Lower lobe of right lung (tissue), 2 donors: ENCODE data around the gene C13orf46. TPM values are rescaled to one million over a fixed set of nuclear protein-coding genes. Genes with fewer than 3 reads are reported as not detected.

Experiments used
- ATAC-seq, 2 donors: fragments of 200-7000 bp; cut with Tn5 transposase; one replicate each; pipeline ENCODE4 v1.9.1; 2020 to 2022; ENCODE audit warnings: mild to moderate bottlenecking in 2 of 2, moderate library complexity in 2 of 2
- DNase-seq: peaks from one replicate; pipeline ENCODE4 v3.0.0-alpha.2; 2020
- H3K27ac ChIP-seq: fragments of 200-600 bp; one replicate; pipeline ENCODE4 v1.8.0; 2022
- H3K27me3 ChIP-seq: fragments of 200-600 bp; one replicate; pipeline ENCODE4 v1.8.0; 2022; ENCODE audit warnings: low read depth
- H3K36me3 ChIP-seq: fragments of 200-600 bp; one replicate; pipeline ENCODE4 v1.8.0; 2022; ENCODE audit warnings: mild to moderate bottlenecking
- H3K4me1 ChIP-seq: fragments of 200-600 bp; one replicate; pipeline ENCODE4 v1.8.0; 2022
- H3K4me3 ChIP-seq: fragments of 200-600 bp; one replicate; pipeline ENCODE4 v1.8.0; 2022; ENCODE audit warnings: mild to moderate bottlenecking
- H3K9me3 ChIP-seq: fragments of 200-600 bp; one replicate; pipeline ENCODE4 v1.8.0; 2022
- intact Hi-C: fragments of 100-400 bp; cut with DNase I; formaldehyde crosslinking; loops from one replicate; pipeline ENCODE4 v1.11.0; 2022
- total RNA-seq: library from RNA; stranded (reverse); fragmentation: NEBNext Ultra II Directional; extraction: Animal tissue kit (Norgen Biotek cat#: 25700); gene quantifications from one replicate; pipeline ENCODE4 v1.2.1, GENCODE V29; 2021
- TF ChIP-seq, protein P1 (sequence below): fragments of 200-600 bp; IDR thresholded peaks from one replicate; pipeline ENCODE4 v1.8.0; 2022; ENCODE audit warnings: antibody characterized with exemption, mild to moderate bottlenecking
- donor health status: DM: no; HTN: yes; CAD: no; lungs with severe emphysema.

C13orf46 gene
- total RNA-seq, 1 donor from 2014 or later = 14.0 TPM

DNA sequence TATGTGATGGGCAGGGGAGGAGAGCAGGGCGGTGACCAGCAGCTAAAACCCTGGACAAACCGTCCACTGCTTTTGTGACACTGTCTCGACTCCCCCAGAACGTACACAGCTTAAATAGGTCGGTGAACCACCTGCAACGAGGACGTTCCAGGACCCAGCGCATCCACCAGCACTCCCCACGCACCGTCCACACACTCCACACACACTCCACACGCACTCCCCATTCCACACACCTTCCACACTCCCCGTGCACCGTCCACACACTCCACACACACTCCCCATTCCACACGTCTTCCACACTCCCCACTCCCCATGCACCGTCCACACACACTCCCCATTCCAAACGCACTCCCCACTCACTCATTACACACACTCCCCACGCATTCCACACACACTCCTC is 38.3 kb upstream of the C13orf46 start:
- H3K4me1 ChIP-seq = no peaks in the 10 kb centered on the region
- TF ChIP-seq, protein P1, sequence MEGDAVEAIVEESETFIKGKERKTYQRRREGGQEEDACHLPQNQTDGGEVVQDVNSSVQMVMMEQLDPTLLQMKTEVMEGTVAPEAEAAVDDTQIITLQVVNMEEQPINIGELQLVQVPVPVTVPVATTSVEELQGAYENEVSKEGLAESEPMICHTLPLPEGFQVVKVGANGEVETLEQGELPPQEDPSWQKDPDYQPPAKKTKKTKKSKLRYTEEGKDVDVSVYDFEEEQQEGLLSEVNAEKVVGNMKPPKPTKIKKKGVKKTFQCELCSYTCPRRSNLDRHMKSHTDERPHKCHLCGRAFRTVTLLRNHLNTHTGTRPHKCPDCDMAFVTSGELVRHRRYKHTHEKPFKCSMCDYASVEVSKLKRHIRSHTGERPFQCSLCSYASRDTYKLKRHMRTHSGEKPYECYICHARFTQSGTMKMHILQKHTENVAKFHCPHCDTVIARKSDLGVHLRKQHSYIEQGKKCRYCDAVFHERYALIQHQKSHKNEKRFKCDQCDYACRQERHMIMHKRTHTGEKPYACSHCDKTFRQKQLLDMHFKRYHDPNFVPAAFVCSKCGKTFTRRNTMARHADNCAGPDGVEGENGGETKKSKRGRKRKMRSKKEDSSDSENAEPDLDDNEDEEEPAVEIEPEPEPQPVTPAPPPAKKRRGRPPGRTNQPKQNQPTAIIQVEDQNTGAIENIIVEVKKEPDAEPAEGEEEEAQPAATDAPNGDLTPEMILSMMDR = no peak
- peaks cover 66% of the 10 kb centered on the region for H3K36me3 ChIP-seq
- ATAC-seq (no peak), DNase-seq (peak; percentile 32)
- no peak overlapping the region for H3K27ac ChIP-seq
- H3K9me3 ChIP-seq = no peaks in the 10 kb centered on the region
- intact Hi-C loops = no loop called here
- H3K27me3 ChIP-seq = no peaks in the 10 kb centered on the region
- no peak overlapping the region for H3K4me3 ChIP-seq

DNA sequence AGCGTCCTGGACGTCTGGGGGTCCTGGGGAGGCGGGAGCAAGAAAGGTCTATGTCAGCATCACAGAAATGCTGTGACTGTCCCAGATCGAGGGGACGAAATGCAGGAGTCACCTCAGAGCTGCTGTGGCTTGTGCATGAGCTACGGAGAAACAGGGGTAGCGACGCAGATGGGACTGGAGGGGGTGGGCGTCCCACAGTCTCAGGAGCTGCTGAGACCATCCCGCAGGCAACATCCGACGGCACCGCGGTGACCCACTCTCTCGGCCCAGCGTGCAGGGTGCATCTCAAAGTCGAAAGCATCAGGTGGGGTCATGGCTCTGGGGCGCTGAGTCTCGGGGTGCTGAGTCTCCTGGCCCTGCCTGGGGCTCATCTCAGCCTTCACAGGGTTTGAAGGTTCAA is 37.4 kb upstream of the C13orf46 start:
- H3K36me3 ChIP-seq = peaks cover 57% of the 10 kb centered on the region
- no peaks in the 10 kb centered on the region for H3K9me3 ChIP-seq
- ATAC-seq (no peak), DNase-seq (peak; percentile 39)
- H3K4me1 ChIP-seq = no peaks in the 10 kb centered on the region
- H3K27ac ChIP-seq = no peak overlapping the region
- H3K4me3 ChIP-seq = no peak overlapping the region
- TF ChIP-seq, protein P1 = no peak
- intact Hi-C loops = no loop called here
- H3K27me3 ChIP-seq = no peaks in the 10 kb centered on the region

DNA sequence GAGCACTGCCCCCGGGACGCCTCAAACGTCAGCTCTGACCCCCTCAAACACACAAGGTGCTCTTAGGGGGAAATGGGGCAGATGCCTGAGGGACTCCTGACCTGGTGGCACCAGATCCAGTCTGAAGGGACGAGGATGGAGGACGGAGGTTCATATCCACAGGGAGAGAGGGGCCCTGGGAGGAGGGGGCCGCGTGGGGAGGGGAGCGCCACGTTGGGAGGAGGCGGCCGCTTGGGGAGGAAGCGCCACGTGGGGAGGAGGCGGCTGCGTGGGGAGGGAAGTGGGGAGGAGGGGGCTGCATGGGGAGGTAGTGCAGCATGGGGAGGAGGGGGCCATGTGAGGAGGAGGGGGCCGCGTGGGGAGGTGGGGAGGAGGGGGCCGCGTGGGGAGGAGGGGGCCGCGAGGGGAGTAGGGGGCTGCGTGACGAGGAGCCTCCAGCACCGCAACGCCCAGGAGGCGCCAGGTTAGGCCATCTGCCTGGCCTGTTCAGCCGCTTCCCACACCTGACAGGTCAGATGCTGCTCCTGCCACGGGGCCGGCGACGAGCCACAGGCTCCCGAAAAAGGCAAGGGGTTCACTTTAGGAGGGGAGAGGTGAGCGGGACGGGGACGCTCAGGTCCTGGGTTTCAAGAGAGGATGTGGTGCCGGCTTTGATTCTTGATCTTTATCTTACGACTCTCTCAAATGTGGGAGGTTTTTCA is 36.7 kb upstream of the C13orf46 start:
- Histone ChIP-seq H3K4me1 (no peaks in the 10 kb centered on the region), H3K9me3 (no peaks in the 10 kb centered on the region), H3K27ac (no peak overlapping the region), H3K27me3 (no peaks in the 10 kb centered on the region), H3K36me3 (peaks cover 51% of the 10 kb centered on the region), H3K4me3 (no peak overlapping the region)
- intact Hi-C loops = no loop called here
- TF ChIP-seq, protein P1 = no peak
- ATAC-seq (no peak), DNase-seq (peak; percentile 42)

DNA sequence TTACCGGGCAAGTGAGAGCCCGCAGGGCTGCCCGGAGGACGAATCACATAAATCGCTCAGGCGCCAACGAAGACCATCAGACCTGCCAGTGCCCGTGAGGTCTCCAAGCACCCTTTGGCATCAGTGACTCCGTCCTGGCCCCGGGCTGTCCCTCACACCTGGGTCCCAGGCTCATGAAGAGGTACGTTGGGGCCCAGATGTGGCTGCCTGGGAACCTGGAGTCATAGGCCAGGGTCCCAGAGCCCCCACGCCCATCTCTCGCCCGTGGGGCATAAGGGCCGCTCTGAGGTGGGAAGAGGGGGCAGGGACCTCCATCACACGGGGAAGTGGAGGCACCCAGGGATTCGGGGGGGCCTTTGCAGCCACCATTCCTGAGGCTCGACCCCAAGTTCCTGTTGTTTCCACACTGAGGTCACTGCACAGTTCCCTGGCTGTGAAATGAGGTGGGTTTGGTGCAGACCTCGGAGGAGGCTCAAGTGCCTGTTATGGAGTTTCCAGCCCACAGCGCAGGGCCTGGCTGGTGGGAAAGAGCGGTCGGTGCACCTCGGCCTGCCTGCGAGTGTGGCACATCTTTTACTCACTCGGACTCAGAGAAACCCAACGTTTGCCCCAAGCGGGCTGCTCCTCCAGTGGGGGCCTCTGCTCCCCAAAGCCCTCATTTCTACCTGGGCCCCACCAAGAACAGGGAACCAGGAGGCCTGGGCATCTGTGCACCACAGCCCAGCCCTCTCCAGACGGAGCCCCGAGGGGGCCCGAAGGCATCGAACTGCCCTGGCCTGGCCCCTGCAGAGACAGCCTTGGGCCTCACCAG is 35.9 kb upstream of the C13orf46 start:
- TF ChIP-seq, protein P1 = no peak
- no peaks in the 10 kb centered on the region for H3K4me1 ChIP-seq
- intact Hi-C loops = no loop called here
- H3K27me3 ChIP-seq = no peaks in the 10 kb centered on the region
- no peak overlapping the region for H3K4me3 ChIP-seq
- DNase-seq (peak; percentile 32), ATAC-seq (no peak)
- peaks cover 43% of the 10 kb centered on the region for H3K36me3 ChIP-seq
- H3K27ac ChIP-seq = no peak overlapping the region
- H3K9me3 ChIP-seq = no peaks in the 10 kb centered on the region

DNA sequence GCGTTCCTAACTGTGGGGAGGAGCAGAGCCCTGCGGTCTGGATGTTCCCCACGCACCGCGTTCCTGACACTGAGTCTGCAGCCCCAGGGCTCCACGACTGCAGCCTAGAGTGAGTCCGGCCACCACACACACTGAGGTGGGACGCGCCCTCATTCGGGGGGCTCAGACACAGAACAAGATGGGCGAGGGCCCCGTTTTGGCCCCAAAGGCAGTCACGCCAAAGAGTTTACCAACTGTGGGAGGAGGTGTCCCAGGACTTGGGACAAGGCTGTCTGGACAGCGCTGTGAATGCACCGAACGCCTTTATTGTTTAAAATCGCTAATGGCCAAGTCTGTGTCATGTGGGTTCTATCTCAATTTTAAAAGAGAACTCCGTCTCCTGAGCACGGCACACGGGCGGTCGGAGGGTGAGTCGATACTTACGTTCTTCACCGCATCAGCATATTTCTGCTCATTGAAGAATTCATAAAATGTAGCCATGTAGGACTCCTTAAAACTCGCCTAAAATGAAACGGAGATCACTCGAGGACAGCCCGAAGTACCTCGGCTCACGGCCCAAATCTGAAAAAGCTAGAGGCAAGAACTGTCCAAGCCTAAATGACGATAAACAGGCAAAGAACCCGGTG is 35.2 kb upstream of the C13orf46 start:
- H3K4me1 ChIP-seq = no peaks in the 10 kb centered on the region
- H3K27me3 ChIP-seq = no peaks in the 10 kb centered on the region
- H3K9me3 ChIP-seq = no peaks in the 10 kb centered on the region
- H3K27ac ChIP-seq = no peak overlapping the region
- DNase-seq = no peak
- peaks cover 36% of the 10 kb centered on the region for H3K36me3 ChIP-seq
- H3K4me3 ChIP-seq = no peak overlapping the region
- TF ChIP-seq, protein P1 = no peak
- intact Hi-C loops = no loop called here
- no peak for ATAC-seq
